GM19043 (cell line): ENCODE results near the gene CRACDL.

Experiments used
- ATAC-seq: cut with Tn5 transposase; IDR thresholded peaks from one replicate; pipeline ENCODE4 v1.9.1; 2021; ENCODE audit warnings: low read depth; ENCODE audit not compliant: unreplicated experiment

Gene CRACDL

DNA sequence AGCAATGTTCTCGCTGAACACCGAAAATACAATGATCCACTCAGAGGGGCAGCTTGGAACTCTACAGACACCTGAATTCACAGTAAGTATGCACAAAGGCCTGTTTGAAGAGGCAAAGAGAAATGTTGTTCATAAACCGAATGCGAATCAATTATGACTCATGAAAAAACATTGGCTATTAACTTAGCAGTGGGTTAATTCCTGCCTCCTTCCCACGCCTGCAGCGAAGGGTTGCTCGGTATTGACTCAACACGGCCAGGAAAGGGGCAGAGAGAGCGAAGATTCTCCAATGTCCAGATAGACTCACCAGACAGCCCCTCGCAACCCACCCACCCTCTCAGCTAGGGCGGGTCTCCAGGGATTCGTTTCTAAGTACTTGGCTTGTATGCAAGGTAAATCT lies 9.4 kb downstream of the CRACDL start:
- ATAC-seq: no peak

DNA sequence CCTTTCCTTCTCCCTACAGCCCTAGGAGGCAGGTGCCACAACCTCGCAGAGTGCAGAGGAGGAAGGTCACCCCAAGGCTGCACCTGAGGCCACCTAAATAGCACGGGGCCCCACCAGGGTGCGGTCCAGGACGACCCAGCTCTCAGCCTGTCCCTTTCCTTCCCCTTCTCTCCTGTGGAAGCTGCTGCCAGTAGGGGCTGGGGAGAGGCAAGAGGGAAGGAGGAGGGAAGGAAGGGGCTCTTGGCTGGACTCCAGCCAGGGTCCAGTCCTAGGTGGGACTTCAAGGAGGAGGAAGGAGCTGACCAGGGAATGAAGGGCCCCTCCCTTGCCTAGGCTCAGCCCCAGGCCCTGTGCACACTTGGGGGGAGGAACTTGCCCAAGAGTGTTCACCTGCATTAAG lies 11.1 kb downstream of the CRACDL start:
- ATAC-seq: no peak

DNA sequence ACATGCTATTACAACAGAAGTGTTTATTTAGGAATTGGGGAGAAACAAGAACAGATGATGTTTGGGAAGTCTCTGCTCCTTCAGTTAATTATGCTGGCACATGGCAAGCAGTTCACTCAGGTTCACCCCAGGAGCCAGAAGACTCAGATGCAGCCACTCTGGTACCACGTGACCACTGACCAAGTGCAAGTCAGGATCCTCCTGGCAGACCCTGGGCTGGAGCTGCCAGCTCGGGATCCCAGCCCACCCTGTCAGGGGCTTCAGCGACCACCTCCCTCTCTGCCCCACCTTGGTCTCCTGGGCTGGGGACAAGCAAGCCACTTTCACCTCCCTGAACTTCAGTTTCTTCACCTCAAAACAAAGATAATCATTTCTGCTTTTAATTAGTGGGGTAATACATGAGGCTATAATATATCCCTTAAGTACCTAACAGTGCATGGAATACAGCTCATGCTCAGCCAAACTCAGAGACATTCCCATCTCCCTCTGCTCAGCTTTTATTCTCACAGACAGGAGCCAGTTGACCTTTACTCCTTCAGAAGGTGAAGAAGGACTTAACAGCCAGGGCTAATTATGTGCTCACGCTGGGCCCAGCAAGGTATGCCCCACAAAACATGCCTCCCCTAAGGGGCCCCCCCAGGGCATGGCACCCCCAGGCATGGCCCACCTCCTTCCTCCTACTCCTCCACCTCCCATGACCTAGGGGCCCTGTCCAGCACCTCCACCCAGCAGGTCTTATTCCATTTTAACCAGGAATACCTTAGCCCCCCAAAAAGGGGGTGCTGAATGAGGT lies 11.8 kb downstream of the CRACDL start:
- no peak for ATAC-seq

GRCh38 chr2:98923244-98923940 lies 12.6 kb downstream of the CRACDL start:
- no peak for ATAC-seq

DNA sequence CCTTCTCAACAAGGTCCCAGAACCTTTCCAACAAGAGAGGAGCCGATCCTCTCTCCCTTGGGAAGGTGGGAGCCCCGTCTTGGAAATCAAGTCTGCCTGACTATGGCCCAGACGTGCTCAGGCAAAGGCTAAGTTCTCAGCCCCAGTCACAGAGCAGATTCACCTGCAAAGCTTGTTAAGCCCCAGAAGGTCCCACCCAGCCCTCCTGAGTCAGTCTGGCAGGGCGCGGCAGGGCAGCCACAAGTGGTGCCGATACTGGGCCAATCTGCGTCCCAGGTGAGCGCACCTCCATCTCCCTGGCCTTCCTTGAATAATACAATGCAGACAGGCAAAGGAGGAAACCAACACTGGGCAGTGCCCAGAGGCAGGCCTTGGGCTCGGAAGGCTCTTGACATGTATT lies 15.0 kb downstream of the CRACDL start:
- ATAC-seq: no peak

DNA sequence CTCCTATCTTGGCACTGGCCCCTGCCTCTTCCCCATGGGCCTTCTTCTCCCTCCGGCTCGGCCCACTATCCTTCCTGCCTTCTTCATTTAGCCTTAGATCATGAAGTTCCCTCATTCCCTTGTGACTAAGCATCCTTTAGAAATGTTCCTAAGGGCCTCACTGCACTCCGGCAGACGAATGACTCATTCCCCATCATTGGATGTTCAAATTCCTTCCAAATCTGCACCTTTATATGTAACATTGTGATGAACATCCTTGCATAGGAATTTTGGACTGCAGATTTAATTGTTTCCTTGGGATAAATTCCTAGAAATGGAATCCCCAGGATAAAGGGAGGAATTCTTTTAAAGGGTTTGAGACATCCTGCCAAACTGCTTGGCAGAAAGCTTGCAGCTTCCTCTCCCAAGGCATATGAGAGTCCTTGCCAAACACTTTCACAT lies 19.0 kb downstream of the CRACDL start:
- ATAC-seq: no peak

- no peak for ATAC-seq
These were observed 20.2 kb downstream of the CRACDL start for GRCh38 chr2:98915751-98916358.

GRCh38 chr2:98914713-98915580 lies 21.1 kb downstream of the CRACDL start:
- ATAC-seq: no peak

- no peak for ATAC-seq
These were observed 21.9 kb downstream of the CRACDL start for GRCh38 chr2:98913916-98914712.

DNA sequence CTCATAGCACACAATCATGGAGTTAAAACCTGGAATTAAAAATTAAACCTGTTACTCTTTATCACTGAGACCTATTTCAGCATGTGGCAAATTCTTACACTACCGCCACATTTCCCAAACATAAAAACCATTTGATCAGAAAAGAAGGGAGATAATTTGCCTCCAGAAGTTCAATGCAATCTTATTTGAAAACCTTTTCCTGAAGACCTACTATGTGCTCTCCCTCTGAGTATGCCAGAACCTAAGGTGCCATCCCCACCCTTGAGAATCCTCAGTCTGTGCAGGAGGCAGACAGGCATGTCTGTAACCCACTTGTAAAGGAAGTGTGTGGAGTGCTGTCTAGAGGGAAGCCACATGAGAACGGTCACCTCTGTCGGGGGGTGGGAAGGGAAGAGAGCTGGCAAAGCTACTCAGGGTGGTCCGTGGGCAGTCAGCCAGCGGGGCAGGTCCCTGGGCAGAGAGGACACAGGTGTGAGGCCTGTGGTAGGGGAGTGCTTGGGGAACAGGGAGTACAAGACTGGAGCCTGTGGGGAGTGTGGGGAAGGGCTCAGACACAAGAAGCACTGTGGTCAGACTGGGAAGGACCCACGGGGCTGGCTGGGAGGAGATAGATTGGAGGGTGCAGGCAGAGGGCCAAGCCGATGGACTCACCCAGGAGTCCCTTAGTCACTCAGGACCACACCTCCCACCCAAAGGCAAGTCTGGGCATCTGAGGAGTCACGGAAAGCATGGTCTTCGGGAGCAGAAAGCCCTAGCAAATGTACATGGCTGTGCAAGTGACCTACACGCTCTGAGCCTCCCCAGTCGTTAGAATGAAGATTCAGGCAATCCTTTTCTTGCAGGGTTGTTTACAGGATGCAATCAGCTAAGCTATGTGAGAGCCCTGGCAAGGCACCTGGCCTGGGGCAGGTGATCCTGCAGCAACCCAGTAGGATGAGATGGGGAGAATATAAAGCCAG lies 22.8 kb downstream of the CRACDL start:
- ATAC-seq: no peak

GRCh38 chr2:98912221-98912851 lies 23.7 kb downstream of the CRACDL start:
- ATAC-seq: no peak

GRCh38 chr2:98911376-98912154 lies 24.5 kb downstream of the CRACDL start:
- no peak for ATAC-seq

DNA sequence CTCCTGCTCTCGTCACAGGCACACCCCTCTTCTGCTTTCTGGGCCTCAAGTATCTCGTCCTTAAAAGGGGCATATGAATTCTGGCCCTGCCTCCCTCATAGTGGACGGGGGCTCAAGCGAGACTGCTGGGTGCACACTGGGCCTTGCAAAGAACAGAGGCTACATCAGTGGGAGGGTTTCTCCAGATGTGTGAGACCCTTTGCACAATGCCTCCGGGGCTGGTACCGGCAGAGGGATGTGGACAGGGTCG lies 25.0 kb downstream of the CRACDL start:
- ATAC-seq: no peak

GRCh38 chr2:98910349-98911125 lies 25.5 kb downstream of the CRACDL start:
- no peak for ATAC-seq

DNA sequence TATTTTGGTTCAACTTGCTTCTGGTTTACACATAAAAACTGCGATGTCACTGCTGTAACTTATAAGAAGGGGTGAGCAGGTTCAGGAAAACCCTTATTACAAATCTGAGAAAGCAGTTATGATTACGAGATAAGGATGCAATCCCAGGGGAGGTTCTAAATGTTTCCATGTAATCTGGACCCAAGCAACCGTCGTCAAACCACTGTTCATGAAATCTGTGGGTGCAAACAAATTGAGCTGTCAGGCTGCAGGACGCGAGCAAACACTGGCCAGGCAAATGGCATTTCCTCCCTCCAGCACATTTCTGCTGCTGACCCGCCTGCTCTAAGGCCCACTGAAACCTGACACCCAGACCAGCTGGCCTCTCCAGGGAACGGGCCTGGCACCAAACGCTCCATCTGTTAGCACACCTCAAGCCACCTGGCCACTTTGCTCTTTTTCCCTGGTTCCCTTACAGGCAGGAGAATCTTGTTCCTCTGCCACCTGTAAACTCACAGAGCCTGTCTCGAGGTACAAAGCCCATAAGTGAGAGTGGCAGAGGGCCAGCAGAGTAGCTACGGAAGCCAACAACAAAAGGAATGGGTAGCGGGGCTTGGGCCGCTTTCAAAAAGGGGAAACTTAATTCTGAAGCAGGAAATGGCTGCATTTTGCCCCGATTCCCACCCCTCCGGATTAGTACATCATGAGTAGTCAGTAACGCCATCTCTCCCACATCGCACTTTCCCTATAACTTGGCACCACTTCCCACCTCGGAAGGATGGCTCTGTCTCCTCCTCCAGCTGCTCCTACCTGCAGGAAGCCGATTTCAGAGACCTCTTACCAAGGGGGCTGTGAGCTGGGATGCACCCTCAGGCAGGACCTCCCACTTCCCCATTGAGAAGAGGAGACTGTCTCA lies 26.5 kb downstream of the CRACDL start:
- no peak for ATAC-seq

DNA sequence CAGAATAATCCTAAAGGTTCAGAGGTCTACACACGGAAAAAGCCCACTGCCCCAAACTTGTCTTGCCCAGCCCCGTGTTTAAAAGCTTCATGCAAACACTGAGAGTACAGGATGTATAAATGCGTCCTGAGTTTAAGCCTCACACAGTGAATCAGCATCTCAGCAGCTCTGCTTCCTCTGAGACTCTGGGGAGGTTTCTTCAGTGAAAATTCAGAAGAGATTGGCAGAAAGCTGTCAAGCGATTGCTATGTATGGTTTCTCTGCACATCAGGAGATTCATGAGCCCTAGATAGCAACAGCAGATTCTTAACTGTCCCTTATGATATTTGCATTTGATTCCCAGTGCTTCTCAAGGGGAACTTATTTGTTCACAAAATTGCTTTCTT lies 27.1 kb downstream of the CRACDL start:
- ATAC-seq: no peak
